NCI-H2107 treated with DMSO at 0.1 percent for 48 hours (cell line): ENCODE data around the gene CITED4.
A peak's percentile ranks its signal among the peaks of the same experiment; 100 is the strongest.

Experiments used
- DNase-seq: peaks from one replicate; lab custom pipeline; 2025; ENCODE audit not compliant: unreplicated experiment; lab: John Stamatoyannopoulos, UW

CITED4 gene

GRCh38 chr1:40886318-40887011 lies 24.3 kb upstream of the CITED4 start:
- no peak for DNase-seq

- no peak for DNase-seq
Measured at GRCh38 chr1:40884055-40884795, 22.1 kb upstream of the CITED4 start.

- no peak for DNase-seq
Measured at GRCh38 chr1:40880813-40881549, 18.8 kb upstream of the CITED4 start.

GRCh38 chr1:40879482-40880175 lies 17.5 kb upstream of the CITED4 start:
- no peak for DNase-seq

- DNase-seq: no peak
Measured at GRCh38 chr1:40878906-40879305, 16.7 kb upstream of the CITED4 start.

GRCh38 chr1:40877698-40878097 lies 15.5 kb upstream of the CITED4 start:
- peak; percentile 66 for DNase-seq

GRCh38 chr1:40876891-40877290 lies 14.7 kb upstream of the CITED4 start:
- no peak for DNase-seq

- no peak for DNase-seq
Measured at GRCh38 chr1:40876436-40876761, 14.2 kb upstream of the CITED4 start.

- DNase-seq: no peak
Measured at GRCh38 chr1:40873863-40874472, 11.8 kb upstream of the CITED4 start.

- no peak for DNase-seq
Measured at GRCh38 chr1:40872276-40872675, 10.1 kb upstream of the CITED4 start.

GRCh38 chr1:40870135-40870728 lies 8.1 kb upstream of the CITED4 start:
- no peak for DNase-seq

GRCh38 chr1:40868051-40868723 lies 6.0 kb upstream of the CITED4 start:
- no peak for DNase-seq

- DNase-seq: no peak
Measured at GRCh38 chr1:40861224-40862003, 749 bp downstream of the CITED4 start.

- no peak for DNase-seq
Measured at GRCh38 chr1:40860706-40861223, 1.4 kb downstream of the CITED4 start.

GRCh38 chr1:40858856-40859416 lies 3.2 kb downstream of the CITED4 start:
- DNase-seq: no peak

- peak; percentile 51 for DNase-seq
Measured at GRCh38 chr1:40857737-40858136, 4.4 kb downstream of the CITED4 start.

GRCh38 chr1:40856656-40857302 lies 5.4 kb downstream of the CITED4 start:
- no peak for DNase-seq

GRCh38 chr1:40856116-40856515 lies 6.0 kb downstream of the CITED4 start:
- no peak for DNase-seq
